Naive thymus-derived CD4-positive, alpha-beta T cell (primary cell): Measurements from ENCODE around the gene TAL2. TPM values are rescaled to one million over a fixed set of nuclear protein-coding genes. Genes with fewer than 3 reads are reported as not detected.

Source experiments
- ATAC-seq: fragments of 150-1000 bp; cut with Tn5 transposase; 2 replicates; pipeline ENCODE4 v1.10.0; 2021; ENCODE audit warnings: mild to moderate bottlenecking, moderate library complexity
- CTCF ChIA-PET: fragments of 350-600 bp; sonication (Branson Sonifier 250); formaldehyde crosslinking; loops from one replicate; lab custom pipeline; 2021; ENCODE audit warnings: antibody characterized with exemption; lab: Charles Lee
- POLR2A ChIA-PET: fragments of 350-600 bp; sonication (Branson Sonifier 250); formaldehyde crosslinking; loops from one replicate; lab custom pipeline; 2021; ENCODE audit warnings: antibody characterized with exemption, inconsistent platforms; lab: Charles Lee
- DNase-seq, 9 donors: peaks; one replicate each; pipeline versions ENCODE4 v3.0.0 to v3.0.0-alpha.2; 2020 to 2022; ENCODE audit warnings: mixed read lengths in 1 of 9
- H3K27ac ChIP-seq: one replicate; pipeline ENCODE4 v1.7.0; 2013; ENCODE audit warnings: mild to moderate bottlenecking, low read depth, low read length, moderate library complexity
- H3K27me3 ChIP-seq, 2 donors: one replicate each; pipeline ENCODE4 v1.7.0; 2013; ENCODE audit warnings: low read length in 2 of 2, mild to moderate bottlenecking in 2 of 2, moderate library complexity in 2 of 2; ENCODE audit not compliant: control insufficient read depth in 2 of 2, insufficient read depth in 2 of 2
- H3K36me3 ChIP-seq, 3 experiments: 1 replicate in 2 of 3; 2 replicates in 1 of 3; pipeline ENCODE4 v1.7.0; 2013; ENCODE audit warnings: low read length in 3 of 3, mild to moderate bottlenecking in 3 of 3, moderate library complexity in 1 of 3; ENCODE audit not compliant: insufficient read depth in 3 of 3, control insufficient read depth in 2 of 3
- H3K4me1 ChIP-seq, 2 donors: one replicate each; pipeline ENCODE4 v1.7.0; 2013; ENCODE audit warnings: low read length in 2 of 2, mild to moderate bottlenecking in 2 of 2, moderate library complexity in 1 of 2; ENCODE audit not compliant: control insufficient read depth in 2 of 2, insufficient read depth in 2 of 2
- H3K4me3 ChIP-seq: 2 replicates; pipeline ENCODE4 v1.7.0; 2013; ENCODE audit warnings: mild to moderate bottlenecking, low read length
- H3K9me3 ChIP-seq, 3 experiments: 1 replicate in 2 of 3; 2 replicates in 1 of 3; pipeline ENCODE4 v1.7.0; 2013; ENCODE audit warnings: low read length in 3 of 3; ENCODE audit not compliant: control insufficient read depth in 2 of 3
- H3K27ac Mint-ChIP-seq, 9 donors: one replicate each; pipeline ENCODE4 v1.8.0; 2020 to 2022; ENCODE audit warnings: mixed read lengths in 9 of 9, mild to moderate bottlenecking in 8 of 9, moderate library complexity in 5 of 9, inconsistent platforms in 2 of 9
- H3K27me3 Mint-ChIP-seq, 5 donors: one replicate each; pipeline ENCODE4 v1.8.0; 2021 to 2022; ENCODE audit warnings: mixed read lengths in 5 of 5, mild to moderate bottlenecking in 1 of 5
- H3K36me3 Mint-ChIP-seq, 5 donors: one replicate each; pipeline ENCODE4 v1.8.0; 2020 to 2022; ENCODE audit warnings: mixed read lengths in 5 of 5, mild to moderate bottlenecking in 3 of 5, inconsistent platforms in 1 of 5
- H3K4me1 Mint-ChIP-seq, 7 donors: one replicate each; pipeline ENCODE4 v1.8.0; 2020 to 2022; ENCODE audit warnings: mixed read lengths in 7 of 7, mild to moderate bottlenecking in 3 of 7, inconsistent platforms in 1 of 7
- H3K4me3 Mint-ChIP-seq, 10 donors: one replicate each; pipeline ENCODE4 v1.8.0; 2020 to 2022; ENCODE audit warnings: mild to moderate bottlenecking in 10 of 10, mixed read lengths in 10 of 10, moderate library complexity in 6 of 10, inconsistent platforms in 2 of 10
- H3K9me3 Mint-ChIP-seq, 11 donors: one replicate each; pipeline ENCODE4 v1.8.0; 2020 to 2022; ENCODE audit warnings: mixed read lengths in 11 of 11, mild to moderate bottlenecking in 4 of 11, inconsistent platforms in 1 of 11, moderate library complexity in 1 of 11
- intact Hi-C, 2 donors: fragments of 100-400 bp; cut with micrococcal nuclease; formaldehyde crosslinking; loops; one replicate each; pipeline ENCODE4 v1.15.1; 2023
- polyA plus RNA-seq, 2 donors: library from polyadenylated mRNA; unstranded; fragments of 300-500 nt; fragmentation: Illumina TruSeq; gene quantifications; one replicate each; pipeline ENCODE4 v1.2.3, GENCODE V29; 2021
- total RNA-seq, 6 experiments: library from RNA in 5 of 6; stranded (reverse) in 5 of 6; gene quantifications; 1 replicate in 5 of 6; 2 replicates in 1 of 6; pipeline ENCODE4 v1.2.3 and lab custom pipeline; 2021 to 2026

The TAL2 gene
- total and polyA plus RNA-seq, 7 experiments from 2014 or later: 0.36 TPM; not detected in 6

DNA sequence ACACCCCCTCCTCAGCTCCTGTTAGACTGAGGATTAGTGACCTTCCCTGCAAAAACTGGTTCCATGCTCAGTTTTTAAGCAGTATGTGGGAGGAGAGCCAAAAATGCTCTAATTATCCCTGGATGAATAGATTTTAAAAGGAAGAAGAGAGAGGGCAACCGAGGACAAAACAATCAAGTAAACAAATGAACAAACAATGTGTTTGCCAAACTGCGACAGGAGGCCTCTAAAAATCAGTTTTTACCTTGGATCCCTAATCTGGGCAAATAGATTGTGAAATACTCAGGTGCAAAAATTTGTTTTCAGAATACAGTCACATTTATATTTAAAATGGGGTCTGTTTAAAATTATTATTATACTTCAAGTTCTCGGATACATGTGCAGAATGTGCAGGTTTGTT lies 8.5 kb downstream of the TAL2 start:
- intact Hi-C loops: no loop called here
- H3K36me3 Mint-ChIP-seq: no peaks in the 10 kb centered on the region
- H3K27ac ChIP-seq: no peak overlapping the region
- no peaks in the 10 kb centered on the region for H3K4me1 ChIP-seq
- CTCF ChIA-PET: no interaction called here
- DNase-seq (no peak), ATAC-seq (no peak)
- H3K36me3 ChIP-seq: no peaks in the 10 kb centered on the region
- POLR2A ChIA-PET: no interaction called here
- peaks cover 0 to 6% (median 0%) of the 10 kb centered on the region in 7 donors for H3K4me1 Mint-ChIP-seq
- no peak overlapping the region for H3K4me3 Mint-ChIP-seq
- H3K27me3 ChIP-seq: no peaks in the 10 kb centered on the region
- H3K9me3 Mint-ChIP-seq: no peaks in the 10 kb centered on the region
- peaks cover 4 to 18% (median 11%) of the 10 kb centered on the region in 5 donors for H3K27me3 Mint-ChIP-seq
- no peak overlapping the region for H3K27ac Mint-ChIP-seq
- H3K4me3 ChIP-seq: no peak overlapping the region
- H3K9me3 ChIP-seq: no peaks in the 10 kb centered on the region

- intact Hi-C loops: loop anchor here in 1 of 2 donors (1.0 kb wide), 1 partner anchor 20 kb away; no protein-coding TSS in a partner anchor
- Mint-ChIP-seq H3K36me3 (no peaks in the 10 kb centered on the region), H3K9me3 (no peaks in the 10 kb centered on the region), H3K27me3 (peaks cover 1 to 10% (median 4%) of the 10 kb centered on the region in 5 donors), H3K4me3 (no peak overlapping the region), H3K27ac (no peak overlapping the region), H3K4me1 (peaks cover 0 to 6% (median 0%) of the 10 kb centered on the region in 7 donors)
- ATAC-seq (no peak), DNase-seq (no peak)
- POLR2A ChIA-PET: no interaction called here
- H3K4me1 ChIP-seq: no peaks in the 10 kb centered on the region
- H3K27me3 ChIP-seq: no peaks in the 10 kb centered on the region
- H3K4me3 ChIP-seq: no peak overlapping the region
- no peaks in the 10 kb centered on the region for H3K36me3 ChIP-seq
- H3K27ac ChIP-seq: no peak overlapping the region
- CTCF ChIA-PET: no interaction called here
- no peaks in the 10 kb centered on the region for H3K9me3 ChIP-seq
These were observed 10.5 kb downstream of the TAL2 start for GRCh38 chr9:105672711-105673234.

- H3K27me3 ChIP-seq: no peaks in the 10 kb centered on the region
- no peaks in the 10 kb centered on the region for H3K4me1 ChIP-seq
- ChIA-PET CTCF (no interaction called here), POLR2A (no interaction called here)
- Mint-ChIP-seq H3K36me3 (no peaks in the 10 kb centered on the region), H3K27me3 (peaks cover 0 to 10% (median 5%) of the 10 kb centered on the region in 5 donors), H3K27ac (no peak overlapping the region), H3K4me3 (no peak overlapping the region), H3K4me1 (peaks cover 0 to 6% (median 0%) of the 10 kb centered on the region in 7 donors), H3K9me3 (no peaks in the 10 kb centered on the region)
- ATAC-seq (no peak), DNase-seq (no peak)
- H3K9me3 ChIP-seq: no peaks in the 10 kb centered on the region
- H3K27ac ChIP-seq: no peak overlapping the region
- H3K36me3 ChIP-seq: no peaks in the 10 kb centered on the region
- H3K4me3 ChIP-seq: no peak overlapping the region
- intact Hi-C loops: loop anchor here in 1 of 2 donors (1.0 kb wide), 1 partner anchor 18 kb away; no protein-coding TSS in a partner anchor
These were observed 11.7 kb downstream of the TAL2 start for GRCh38 chr9:105673850-105674387.

GRCh38 chr9:105676351-105676923 lies 14.2 kb downstream of the TAL2 start:
- Histone ChIP-seq H3K4me1 (no peaks in the 10 kb centered on the region), H3K9me3 (no peaks in the 10 kb centered on the region), H3K4me3 (no peak overlapping the region), H3K36me3 (no peaks in the 10 kb centered on the region), H3K27me3 (no peaks in the 10 kb centered on the region), H3K27ac (no peak overlapping the region)
- Mint-ChIP-seq H3K4me3 (no peak overlapping the region), H3K36me3 (no peaks in the 10 kb centered on the region), H3K27ac (no peak overlapping the region), H3K9me3 (no peaks in the 10 kb centered on the region), H3K4me1 (peaks cover 0 to 6% (median 0%) of the 10 kb centered on the region in 7 donors), H3K27me3 (peaks cover 0 to 3% (median 0%) of the 10 kb centered on the region in 5 donors)
- POLR2A ChIA-PET: no interaction called here
- CTCF ChIA-PET: no interaction called here
- no peak for ATAC-seq
- intact Hi-C loops: no loop called here
- no peak for DNase-seq

- Histone ChIP-seq H3K27ac (no peak overlapping the region), H3K9me3 (no peaks in the 10 kb centered on the region), H3K4me1 (no peaks in the 10 kb centered on the region), H3K4me3 (no peak overlapping the region), H3K27me3 (no peaks in the 10 kb centered on the region), H3K36me3 (no peaks in the 10 kb centered on the region)
- ATAC-seq: no peak
- Mint-ChIP-seq H3K4me1 (no peaks in the 10 kb centered on the region), H3K4me3 (no peak overlapping the region), H3K27ac (no peak overlapping the region), H3K27me3 (peaks cover 0 to 3% (median 0%) of the 10 kb centered on the region in 5 donors), H3K9me3 (no peaks in the 10 kb centered on the region), H3K36me3 (no peaks in the 10 kb centered on the region)
- no peak for DNase-seq
- CTCF ChIA-PET: no interaction called here
- intact Hi-C loops: no loop called here
- POLR2A ChIA-PET: no interaction called here
These were observed 15.9 kb downstream of the TAL2 start for GRCh38 chr9:105678163-105678562.

GRCh38 chr9:105678781-105679180 lies 16.5 kb downstream of the TAL2 start:
- no peaks in the 10 kb centered on the region for H3K27me3 ChIP-seq
- no peak for DNase-seq
- H3K36me3 ChIP-seq: no peaks in the 10 kb centered on the region
- H3K4me1 ChIP-seq: no peaks in the 10 kb centered on the region
- no peak for ATAC-seq
- H3K9me3 ChIP-seq: no peaks in the 10 kb centered on the region
- no peak overlapping the region for H3K4me3 ChIP-seq
- H3K27ac ChIP-seq: no peak overlapping the region
- H3K27ac Mint-ChIP-seq: no peak overlapping the region
- H3K36me3 Mint-ChIP-seq: no peaks in the 10 kb centered on the region
- no peaks in the 10 kb centered on the region for H3K4me1 Mint-ChIP-seq
- H3K27me3 Mint-ChIP-seq: peaks cover 0 to 3% (median 0%) of the 10 kb centered on the region in 5 donors
- ChIA-PET CTCF (no interaction called here), POLR2A (no interaction called here)
- intact Hi-C loops: no loop called here
- H3K9me3 Mint-ChIP-seq: no peaks in the 10 kb centered on the region
- H3K4me3 Mint-ChIP-seq: no peak overlapping the region
